ENCODE results near the gene RAB24. TPM values are rescaled to one million over a fixed set of nuclear protein-coding genes. Genes with fewer than 3 reads are reported as not detected.

Gene RAB24
- total RNA-seq, 6 experiments from 2014 or later, result 11.0 to 28.8 (median 16.2) TPM

DNA sequence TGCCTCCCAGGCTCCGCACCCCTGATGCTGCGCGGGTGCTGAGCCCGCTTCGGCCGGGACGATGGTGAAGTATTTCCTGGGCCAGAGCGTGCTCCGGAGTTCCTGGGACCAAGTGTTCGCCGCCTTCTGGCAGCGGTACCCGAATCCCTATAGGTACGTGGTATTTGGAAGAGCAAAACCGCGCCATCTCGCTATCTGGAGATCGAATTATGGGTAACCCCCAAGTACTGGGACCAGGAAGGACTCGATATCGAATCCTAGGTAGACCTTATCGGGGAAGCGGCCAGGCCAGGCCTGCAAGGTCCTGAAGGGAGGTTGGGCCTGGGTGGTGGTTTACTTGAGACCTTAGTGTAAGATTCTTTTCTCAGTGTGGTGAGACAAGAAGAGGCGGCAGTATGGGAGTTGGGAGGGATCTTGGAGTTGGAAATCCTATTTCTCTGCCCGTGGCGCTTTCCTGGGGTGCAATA is 439 bp upstream of the RAB24 start:
- intact Hi-C loops (cut with DNase I), result no loop called here
- DNase-seq (no peak), ATAC-seq (no peak)
- H3K27me3 ChIP-seq, result no peaks in the 10 kb centered on the region
- TF ChIP-seq CTCF (IDR thresholded peaks at IDR 0.05) (no peak), POLR2A (IDR thresholded peaks at IDR 0.05) (no peak)
- WGBS (ENCODE audit: insufficient coverage, low coverage, low lambda C conversion rate, missing lambda C conversion rate), result 0% methylated on average over 15 of the region's 25 CpGs
- peaks cover 0 to 25% (median 4%) of the 10 kb centered on the region in 4 donors for H3K36me3 ChIP-seq
- no peaks in the 10 kb centered on the region for H3K9me3 ChIP-seq
- H3K27ac ChIP-seq, result peak overlapping the region; percentile 76 to 98 (median 84)
- H3K4me3 ChIP-seq, result peak overlapping the region; percentile 74 to 96 (median 86)
- H3K4me1 ChIP-seq, result peaks cover 0 to 37% (median 15%) of the 10 kb centered on the region in 4 donors

DNA sequence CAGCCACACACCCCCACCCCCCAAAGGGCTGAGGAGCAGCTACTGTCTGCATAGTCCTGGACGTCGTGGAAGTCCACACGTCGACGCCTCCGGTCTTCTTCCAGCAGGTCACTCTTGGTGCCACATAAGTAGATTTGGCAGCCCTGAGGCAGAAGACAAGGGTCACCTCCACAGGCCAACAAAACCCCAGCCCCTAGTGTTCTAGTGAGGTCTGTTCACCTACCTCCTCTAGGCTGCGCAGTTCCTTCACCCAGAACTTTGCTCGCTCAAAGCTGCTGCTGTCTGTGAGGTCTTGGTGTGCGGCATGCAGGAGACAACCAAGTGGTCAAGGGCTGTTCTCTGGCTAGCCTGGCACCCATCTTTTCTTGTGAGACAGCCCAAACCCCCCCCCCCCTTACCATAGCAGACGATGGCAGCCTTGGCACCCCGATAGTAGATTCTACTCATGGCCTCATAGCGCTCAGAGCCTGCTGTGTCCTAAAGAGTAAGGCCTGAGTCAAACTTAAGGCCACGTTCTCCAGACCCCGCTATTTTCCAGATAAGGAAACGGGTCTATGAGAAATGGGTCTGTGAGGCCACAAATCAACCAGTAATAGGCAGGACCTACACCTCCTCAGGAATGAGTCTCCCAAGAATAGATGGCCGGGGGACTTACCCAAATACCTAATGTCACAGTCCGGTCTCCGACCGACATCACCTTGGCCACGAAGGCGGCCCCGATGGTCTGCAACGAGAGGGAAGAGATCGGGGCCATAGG is 987 bp downstream of the RAB24 start:
- Histone ChIP-seq H3K4me1 (peaks cover 0 to 37% (median 15%) of the 10 kb centered on the region in 4 donors), H3K27ac (peak overlapping the region; percentile 76 to 98 (median 84)), H3K36me3 (peaks cover 0 to 25% (median 4%) of the 10 kb centered on the region in 4 donors), H3K4me3 (peak overlapping the region; percentile 74 to 96 (median 86)), H3K9me3 (no peaks in the 10 kb centered on the region), H3K27me3 (no peaks in the 10 kb centered on the region)
- WGBS (ENCODE audit: insufficient coverage, low coverage, low lambda C conversion rate, missing lambda C conversion rate), result 49% methylated on average over 10 of the region's 24 CpGs
- intact Hi-C loops (cut with DNase I), result no loop called here
- ATAC-seq (no peak), DNase-seq (no peak)
- TF ChIP-seq CTCF (IDR thresholded peaks at IDR 0.05) (no peak), POLR2A (IDR thresholded peaks at IDR 0.05) (no peak)

DNA sequence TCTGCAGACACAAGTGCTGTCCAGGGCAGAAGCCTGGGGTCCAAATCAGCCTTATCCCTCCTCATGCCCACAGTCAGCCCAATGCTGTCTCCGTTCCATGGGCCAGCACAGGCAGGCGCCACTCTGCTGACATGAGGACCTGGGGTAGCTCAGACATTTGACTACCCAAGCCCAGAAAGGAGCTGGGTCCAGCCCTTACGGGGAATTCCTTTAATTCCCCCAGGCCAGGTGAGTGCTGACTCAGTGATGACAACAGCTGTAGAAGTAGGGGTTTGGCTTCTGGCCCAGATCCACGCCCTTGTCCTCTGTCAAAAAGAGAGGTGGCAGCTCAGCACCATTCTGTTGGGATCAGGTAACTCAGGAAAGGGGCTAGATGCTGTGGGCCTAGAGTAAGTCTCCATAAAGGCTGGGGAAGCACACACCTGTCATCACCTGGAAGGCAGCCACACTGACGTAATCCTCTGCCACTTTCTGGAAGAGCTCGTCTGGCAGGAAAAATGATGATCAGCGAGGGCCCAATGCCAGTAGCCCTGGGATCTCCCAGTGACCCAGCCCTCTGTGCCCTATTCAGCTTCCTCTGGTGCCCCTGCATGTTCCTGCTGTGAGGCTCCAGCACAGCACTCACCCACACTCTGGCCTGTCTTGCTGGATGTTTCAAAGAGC is 1.9 kb downstream of the RAB24 start:
- Histone ChIP-seq H3K27me3 (no peaks in the 10 kb centered on the region), H3K9me3 (no peaks in the 10 kb centered on the region), H3K4me3 (no peak overlapping the region), H3K36me3 (peaks cover 0 to 17% (median 2%) of the 10 kb centered on the region in 4 donors), H3K4me1 (peaks cover 0 to 37% (median 15%) of the 10 kb centered on the region in 4 donors), H3K27ac (peak overlapping the region; percentile 76 to 98 (median 84))
- intact Hi-C loops (cut with DNase I), result no loop called here
- ATAC-seq, result peak; percentile 59 to 72 (median 67)
- DNase-seq, result peak; percentile 91 to 93 (median 92)
- TF ChIP-seq CTCF (IDR thresholded peaks at IDR 0.05), result no peak
- TF ChIP-seq POLR2A (IDR thresholded peaks at IDR 0.05), result peak; percentile 61
- WGBS (ENCODE audit: insufficient coverage, low coverage, low lambda C conversion rate, missing lambda C conversion rate), result no CpG with 5 or more reads among the region's 7 CpGs

DNA sequence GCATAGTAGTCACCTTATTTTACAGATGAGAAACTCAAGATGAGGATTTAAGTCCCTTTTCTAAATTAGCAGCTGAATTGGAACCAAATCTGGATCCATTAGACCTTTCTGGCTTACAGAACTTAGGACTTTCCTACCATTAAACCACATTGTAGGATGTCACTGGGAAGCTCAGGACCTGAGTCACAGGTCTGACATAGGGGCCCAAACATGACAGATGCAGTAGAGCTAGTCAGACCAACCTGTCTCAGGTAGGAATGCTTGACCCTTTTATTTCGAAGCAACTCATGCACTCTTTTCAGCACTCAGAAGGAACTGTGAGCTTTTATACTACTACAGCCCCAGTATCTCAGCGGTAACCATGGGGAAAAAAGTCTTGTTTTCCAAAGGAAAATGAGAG is 2.6 kb downstream of the RAB24 start:
- no peak for TF ChIP-seq CTCF (IDR thresholded peaks at IDR 0.05)
- intact Hi-C loops (cut with DNase I), result no loop called here
- peaks cover 0 to 13% (median 0%) of the 10 kb centered on the region in 4 donors for H3K36me3 ChIP-seq
- no peaks in the 10 kb centered on the region for H3K27me3 ChIP-seq
- no peaks in the 10 kb centered on the region for H3K9me3 ChIP-seq
- DNase-seq (no peak), ATAC-seq (no peak)
- H3K27ac ChIP-seq, result peak overlapping the region; percentile 76 to 98 (median 84)
- WGBS (ENCODE audit: insufficient coverage, low coverage, low lambda C conversion rate, missing lambda C conversion rate), result 100% methylated on average over 2 of the region's 2 CpGs
- peaks cover 0 to 37% (median 15%) of the 10 kb centered on the region in 4 donors for H3K4me1 ChIP-seq
- H3K4me3 ChIP-seq, result no peak overlapping the region

Measured in right lobe of liver (tissue), 6 donors.